Measurements from ENCODE around the gene UNC13C.

UNC13C gene

GRCh38 chr15:54618120-54618519, 639.9 kb downstream of the UNC13C start:
- TF ChIP-seq CTCF (IDR thresholded peaks at IDR 0.05; ENCODE audit: insufficient read depth, low read length, poor library complexity, severe bottlenecking): no peak
- H3K27me3 ChIP-seq (replicated peaks; ENCODE audit: control insufficient read depth, insufficient read depth, low read length): no peaks in the 10 kb centered on the region
- no peak overlapping the region for H3K4me3 ChIP-seq (replicated peaks; ENCODE audit: low read depth, low read length)
- no peaks in the 10 kb centered on the region for H3K36me3 ChIP-seq (ENCODE audit: control insufficient read depth, insufficient read depth, low read length)
- no peak for DNase-seq (ENCODE audit: extremely low read depth, insufficient read length)

- Histone ChIP-seq H3K27me3 (replicated peaks; ENCODE audit: control insufficient read depth, insufficient read depth, low read length) (no peaks in the 10 kb centered on the region), H3K4me3 (replicated peaks; ENCODE audit: low read depth, low read length) (no peak overlapping the region), H3K36me3 (ENCODE audit: control insufficient read depth, insufficient read depth, low read length) (no peaks in the 10 kb centered on the region)
- DNase-seq (ENCODE audit: extremely low read depth, insufficient read length): no peak
- no peak for TF ChIP-seq CTCF (IDR thresholded peaks at IDR 0.05; ENCODE audit: insufficient read depth, low read length, poor library complexity, severe bottlenecking)
Observed at GRCh38 chr15:54619180-54619579, 640.9 kb downstream of the UNC13C start.

GRCh38 chr15:54620916-54621315, 642.7 kb downstream of the UNC13C start:
- no peak for DNase-seq (ENCODE audit: extremely low read depth, insufficient read length)
- Histone ChIP-seq H3K36me3 (ENCODE audit: control insufficient read depth, insufficient read depth, low read length) (no peaks in the 10 kb centered on the region; the same call in 1 of the 2 replicates), H3K27me3 (replicated peaks; ENCODE audit: control insufficient read depth, insufficient read depth, low read length) (no peaks in the 10 kb centered on the region), H3K4me3 (replicated peaks; ENCODE audit: low read depth, low read length) (peak overlapping the region; percentile 33)
- TF ChIP-seq CTCF (IDR thresholded peaks at IDR 0.05; ENCODE audit: insufficient read depth, low read length, poor library complexity, severe bottlenecking): no peak

- Histone ChIP-seq H3K4me3 (replicated peaks; ENCODE audit: low read depth, low read length) (no peak overlapping the region), H3K36me3 (ENCODE audit: control insufficient read depth, insufficient read depth, low read length) (no peaks in the 10 kb centered on the region), H3K27me3 (replicated peaks; ENCODE audit: control insufficient read depth, insufficient read depth, low read length) (no peaks in the 10 kb centered on the region)
- TF ChIP-seq CTCF (IDR thresholded peaks at IDR 0.05; ENCODE audit: insufficient read depth, low read length, poor library complexity, severe bottlenecking): no peak
- DNase-seq (ENCODE audit: extremely low read depth, insufficient read length): no peak
Observed at GRCh38 chr15:54636147-54636546, 657.9 kb downstream of the UNC13C start.

GRCh38 chr15:54638666-54639065, 660.4 kb downstream of the UNC13C start:
- no peak for TF ChIP-seq CTCF (IDR thresholded peaks at IDR 0.05; ENCODE audit: insufficient read depth, low read length, poor library complexity, severe bottlenecking)
- Histone ChIP-seq H3K36me3 (ENCODE audit: control insufficient read depth, insufficient read depth, low read length) (no peaks in the 10 kb centered on the region), H3K4me3 (replicated peaks; ENCODE audit: low read depth, low read length) (no peak overlapping the region), H3K27me3 (replicated peaks; ENCODE audit: control insufficient read depth, insufficient read depth, low read length) (no peaks in the 10 kb centered on the region)
- no peak for DNase-seq (ENCODE audit: extremely low read depth, insufficient read length)

- TF ChIP-seq CTCF (IDR thresholded peaks at IDR 0.05; ENCODE audit: insufficient read depth, low read length, poor library complexity, severe bottlenecking): no peak
- Histone ChIP-seq H3K27me3 (replicated peaks; ENCODE audit: control insufficient read depth, insufficient read depth, low read length) (no peaks in the 10 kb centered on the region), H3K4me3 (replicated peaks; ENCODE audit: low read depth, low read length) (no peak overlapping the region), H3K36me3 (ENCODE audit: control insufficient read depth, insufficient read depth, low read length) (no peaks in the 10 kb centered on the region)
- no peak for DNase-seq (ENCODE audit: extremely low read depth, insufficient read length)
Observed at GRCh38 chr15:54640873-54641272, 662.6 kb downstream of the UNC13C start.

Measured in GM06990 (cell line).